Testis (tissue), 3 donors: Measurements from ENCODE around the gene CKS1B. TPM values are rescaled to one million over a fixed set of nuclear protein-coding genes. Genes with fewer than 3 reads are reported as not detected.

Experiments used
- DNase-seq: peaks from one replicate; pipeline ENCODE4 v3.0.0-alpha.2; 2019
- H3K27ac ChIP-seq, 2 donors: fragments of 200-600 bp; sonication (generic); one replicate each; pipeline ENCODE4 v1.5.1; 2019
- H3K27me3 ChIP-seq: fragments of 200-600 bp; sonication (generic); one replicate; pipeline ENCODE4 v1.5.1; 2019
- H3K36me3 ChIP-seq: fragments of 200-600 bp; sonication (generic); one replicate; pipeline ENCODE4 v1.5.1; 2017; ENCODE audit warnings: low read depth; ENCODE audit errors: missing control alignments
- H3K4me1 ChIP-seq: fragments of 200-600 bp; sonication (generic); one replicate; pipeline ENCODE4 v1.5.1; 2019
- H3K4me3 ChIP-seq, 2 donors: fragments of 200-600 bp; sonication (generic); one replicate each; pipeline ENCODE4 v1.5.1; 2017 to 2019
- H3K9me3 ChIP-seq: fragments of 200-600 bp; sonication (generic); one replicate; pipeline ENCODE4 v1.5.1; 2017
- POLR2A ChIP-seq: fragments of 450-650 bp; IDR thresholded peaks from one replicate; pipeline ENCODE4 v1.6.1; 2017; ENCODE audit warnings: antibody characterized with exemption, mild to moderate bottlenecking, moderate library complexity
- WGBS, 2 donors: methylation state at CpG; one replicate each; pipeline ENCODE4 v1.1.5; 2018; 5-methylcytosine and 5-hydroxymethylcytosine counted together
- intact Hi-C: fragments of 100-400 bp; cut with DNase I; formaldehyde crosslinking; loops from one replicate; pipeline ENCODE4 v1.15.1; 2023; ENCODE audit warnings: low total_unique reads
- polyA plus RNA-seq: library from polyadenylated mRNA; stranded (reverse); fragments of 350-450 nt; fragmentation: Illumina TruSeq; extraction: RNeasy Lipid Tissue Mini Kit (QIAGEN cat#74804); gene quantifications from one replicate; pipeline ENCODE4 v1.2.3, GENCODE V29; 2014; ENCODE audit warnings: low read depth, low replicate concordance; ENCODE audit not compliant: insufficient read depth
- total RNA-seq, 2 donors: library from RNA; depleted of rRNA; stranded (reverse); fragments of >200 nt; gene quantifications; one replicate each; pipeline ENCODE4 v1.2.3, GENCODE V29; 2016
- TF ChIP-seq, protein P1 (sequence below), 3 experiments: fragments of 450-650 bp in 2 of 3; fragments of 200-600 bp in 1 of 3; sonication (generic) in 1 of 3; IDR thresholded peaks; one replicate each; pipeline ENCODE4 v1.5.1; 2016 to 2019; ENCODE audit warnings: antibody characterized with exemption in 3 of 3, mild to moderate bottlenecking in 2 of 3, moderate library complexity in 1 of 3

Gene CKS1B
- total and polyA plus RNA-seq, 3 donors from 2014 or later, result 45.5 to 100 (median 84.3) TPM

DNA sequence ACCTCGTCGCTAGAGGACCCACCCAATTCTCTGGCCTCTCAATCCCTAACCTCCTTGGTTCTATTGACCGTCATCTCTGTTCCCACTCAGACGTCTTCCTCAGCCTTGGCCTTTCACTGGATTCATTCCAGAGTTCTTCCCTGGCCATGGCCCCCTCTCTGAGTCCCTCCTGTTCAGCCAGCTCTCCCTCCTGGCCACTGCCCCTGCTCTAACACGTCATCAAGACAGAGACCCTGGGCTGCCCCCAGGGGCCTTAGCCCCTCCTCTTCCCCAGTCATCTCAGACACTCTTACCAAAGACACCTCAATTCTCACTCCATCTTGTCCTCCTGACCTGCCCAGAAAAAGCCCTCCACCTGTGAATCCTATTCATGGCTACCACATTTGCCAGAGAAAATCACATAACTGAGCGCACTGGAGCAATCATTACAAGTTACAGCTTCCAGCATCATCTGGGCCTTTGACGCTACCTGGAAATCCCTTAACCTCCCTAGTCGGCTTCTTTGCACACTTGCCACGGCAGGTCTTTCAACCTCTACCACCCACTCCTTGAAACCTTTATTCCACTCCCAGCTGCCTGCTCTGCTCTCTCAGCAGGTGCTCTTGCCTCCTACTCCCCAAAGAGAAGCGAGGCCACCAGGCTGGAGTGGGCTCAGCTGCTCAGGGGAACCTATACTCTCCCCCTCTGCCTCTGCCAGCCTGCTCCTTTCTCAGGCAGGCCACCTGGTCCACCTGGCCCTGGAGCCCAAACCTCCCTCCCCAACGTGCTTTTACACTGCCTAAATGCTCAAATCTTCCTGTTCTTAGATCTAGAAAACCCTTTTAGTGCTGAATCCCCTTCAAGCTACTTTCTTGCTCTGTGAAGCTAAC is 45.1 kb downstream of the CKS1B start:
- no peak for TF ChIP-seq POLR2A
- H3K4me1 ChIP-seq, result peaks cover 13% of the 10 kb centered on the region

DNA sequence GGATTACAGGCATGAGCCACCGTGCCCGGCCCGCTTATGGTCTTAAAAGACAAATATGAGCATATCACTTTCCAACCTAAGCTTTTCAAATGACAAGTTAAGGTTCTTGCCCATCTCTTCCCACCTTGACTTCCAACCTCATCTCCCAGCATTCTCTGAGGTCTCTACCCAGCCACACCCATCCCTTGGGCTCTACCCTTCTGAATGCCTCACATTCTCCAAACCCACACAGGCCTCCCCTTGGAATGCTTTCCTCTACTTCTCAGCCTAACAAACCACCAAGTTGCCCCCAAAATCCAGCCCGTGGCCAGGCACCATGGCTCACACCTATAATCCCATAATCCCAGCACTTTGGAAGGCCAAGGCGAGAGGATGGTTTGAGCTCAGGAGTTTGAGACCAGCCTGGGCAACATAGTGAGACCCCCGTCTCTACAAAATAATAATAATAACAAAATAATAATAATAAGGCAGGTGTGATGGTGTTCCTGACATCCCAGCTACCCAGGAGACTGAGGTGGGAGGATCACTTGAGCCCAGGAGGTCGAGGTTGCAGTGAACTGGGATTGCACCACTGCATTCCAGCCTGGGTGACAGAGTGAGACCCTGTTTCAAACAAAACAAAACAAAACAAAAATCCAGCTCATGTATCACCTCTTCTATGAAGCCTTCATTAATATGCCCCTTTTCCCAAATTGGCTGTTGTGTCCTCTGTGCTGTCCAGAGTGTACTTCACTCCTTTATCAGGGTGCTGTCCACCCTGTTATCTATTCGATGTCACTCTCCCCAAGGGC is 47.9 kb downstream of the CKS1B start:
- Histone ChIP-seq H3K36me3 (no peaks in the 10 kb centered on the region), H3K27ac (no peak overlapping the region), H3K4me3 (no peak overlapping the region), H3K9me3 (no peaks in the 10 kb centered on the region), H3K4me1 (peaks cover 6% of the 10 kb centered on the region), H3K27me3 (no peaks in the 10 kb centered on the region)
- DNase-seq, result no peak
- TF ChIP-seq POLR2A, result no peak
- TF ChIP-seq, protein P1, sequence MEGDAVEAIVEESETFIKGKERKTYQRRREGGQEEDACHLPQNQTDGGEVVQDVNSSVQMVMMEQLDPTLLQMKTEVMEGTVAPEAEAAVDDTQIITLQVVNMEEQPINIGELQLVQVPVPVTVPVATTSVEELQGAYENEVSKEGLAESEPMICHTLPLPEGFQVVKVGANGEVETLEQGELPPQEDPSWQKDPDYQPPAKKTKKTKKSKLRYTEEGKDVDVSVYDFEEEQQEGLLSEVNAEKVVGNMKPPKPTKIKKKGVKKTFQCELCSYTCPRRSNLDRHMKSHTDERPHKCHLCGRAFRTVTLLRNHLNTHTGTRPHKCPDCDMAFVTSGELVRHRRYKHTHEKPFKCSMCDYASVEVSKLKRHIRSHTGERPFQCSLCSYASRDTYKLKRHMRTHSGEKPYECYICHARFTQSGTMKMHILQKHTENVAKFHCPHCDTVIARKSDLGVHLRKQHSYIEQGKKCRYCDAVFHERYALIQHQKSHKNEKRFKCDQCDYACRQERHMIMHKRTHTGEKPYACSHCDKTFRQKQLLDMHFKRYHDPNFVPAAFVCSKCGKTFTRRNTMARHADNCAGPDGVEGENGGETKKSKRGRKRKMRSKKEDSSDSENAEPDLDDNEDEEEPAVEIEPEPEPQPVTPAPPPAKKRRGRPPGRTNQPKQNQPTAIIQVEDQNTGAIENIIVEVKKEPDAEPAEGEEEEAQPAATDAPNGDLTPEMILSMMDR (IDR thresholded peaks at IDR 0.05), result no peak
- WGBS, 2 donors, result 75 to 79% methylated on average over 8 of the region's 8 CpGs
- intact Hi-C loops, result no loop called here

More for the DNA sequence above, 45.1 kb downstream of the CKS1B start:
- intact Hi-C loops, result no loop called here
- Histone ChIP-seq H3K27ac (no peak overlapping the region), H3K4me3 (no peak overlapping the region), H3K9me3 (no peaks in the 10 kb centered on the region), H3K27me3 (no peaks in the 10 kb centered on the region), H3K36me3 (no peaks in the 10 kb centered on the region)
- 79 to 80% methylated on average over 11 of the region's 11 CpGs for WGBS, 2 donors
- DNase-seq, result no peak

DNA sequence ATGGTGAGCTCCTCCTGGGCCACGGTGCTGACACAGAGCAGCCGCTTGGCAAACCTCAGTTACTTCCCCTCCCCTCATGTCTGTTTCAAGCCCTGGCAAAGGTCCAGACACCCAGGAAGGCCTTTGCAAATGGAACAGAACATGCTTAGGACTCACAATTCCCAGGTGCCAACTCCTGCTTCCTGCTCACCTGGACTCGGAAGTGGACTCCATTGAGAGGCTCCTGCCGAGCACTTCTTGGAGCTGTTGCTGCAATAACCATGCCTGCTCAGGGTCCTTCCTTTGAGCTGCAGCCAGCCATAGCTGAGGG is 48.4 kb downstream of the CKS1B start:
- Histone ChIP-seq H3K4me3 (no peak overlapping the region), H3K9me3 (no peaks in the 10 kb centered on the region), H3K27ac (no peak overlapping the region), H3K4me1 (peaks cover 3% of the 10 kb centered on the region), H3K27me3 (no peaks in the 10 kb centered on the region), H3K36me3 (no peaks in the 10 kb centered on the region)
- WGBS, 2 donors, result 57 to 64% methylated on average over 4 of the region's 4 CpGs
- TF ChIP-seq, protein P1 (IDR thresholded peaks at IDR 0.05), result no peak
- no peak for TF ChIP-seq POLR2A
- intact Hi-C loops, result no loop called here
- no peak for DNase-seq

DNA sequence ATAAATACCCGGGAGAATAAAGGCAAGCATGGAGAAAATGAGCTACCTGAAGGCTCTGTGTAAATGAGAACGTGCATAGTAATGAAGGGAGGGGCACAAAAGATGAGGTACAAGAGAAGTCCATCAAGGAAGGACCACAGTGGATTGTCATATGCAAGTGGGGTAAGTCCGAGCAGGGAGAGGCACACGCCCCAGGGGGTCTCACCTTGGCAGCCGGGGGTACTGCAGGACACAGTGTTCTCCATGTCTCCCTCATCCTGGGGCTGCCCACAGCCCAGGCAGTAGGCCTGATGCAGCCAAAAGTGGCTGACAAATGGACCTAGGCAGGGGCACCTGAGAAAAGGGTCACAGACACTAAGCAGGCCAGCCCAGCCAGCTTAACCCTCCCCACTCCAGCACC is 49.1 kb downstream of the CKS1B start:
- Histone ChIP-seq H3K36me3 (no peaks in the 10 kb centered on the region), H3K27me3 (no peaks in the 10 kb centered on the region), H3K27ac (no peak overlapping the region), H3K4me1 (peaks cover 1% of the 10 kb centered on the region), H3K4me3 (no peak overlapping the region), H3K9me3 (no peaks in the 10 kb centered on the region)
- no peak for TF ChIP-seq POLR2A
- TF ChIP-seq, protein P1 (IDR thresholded peaks at IDR 0.05), result no peak
- intact Hi-C loops, result no loop called here
- DNase-seq, result no peak
- 88 to 89% methylated on average over 5 of the region's 5 CpGs for WGBS, 2 donors

DNA sequence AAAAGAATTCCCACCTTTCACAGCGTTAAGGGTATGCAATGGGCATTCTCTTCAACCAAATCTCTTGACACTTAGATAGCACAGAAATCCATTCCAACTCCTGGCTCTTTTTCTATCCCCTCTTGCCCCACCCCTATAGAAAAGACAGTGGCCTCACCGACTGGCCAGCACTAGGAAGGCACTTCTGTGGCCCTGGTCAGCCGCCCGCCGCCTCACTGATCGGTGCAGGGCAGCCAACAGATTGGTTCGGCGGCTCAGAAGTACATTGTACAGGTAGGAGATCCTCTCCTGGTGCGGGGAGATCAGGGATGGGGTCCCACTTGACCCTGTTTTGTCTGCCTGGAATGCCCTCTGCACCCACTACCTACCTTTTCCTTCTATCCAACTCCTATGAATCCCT is 49.8 kb downstream of the CKS1B start:
- TF ChIP-seq, protein P1 (IDR thresholded peaks at IDR 0.05), result no peak
- TF ChIP-seq POLR2A, result no peak
- no peaks in the 10 kb centered on the region for H3K36me3 ChIP-seq
- intact Hi-C loops, result no loop called here
- H3K27me3 ChIP-seq, result no peaks in the 10 kb centered on the region
- no peak for DNase-seq
- WGBS, 2 donors, result 88 to 91% methylated on average over 9 of the region's 9 CpGs
- no peaks in the 10 kb centered on the region for H3K9me3 ChIP-seq
- no peak overlapping the region for H3K4me3 ChIP-seq
- H3K27ac ChIP-seq, result no peak overlapping the region
- H3K4me1 ChIP-seq, result no peaks in the 10 kb centered on the region
